Suprapubic skin (tissue), 4 donors: ENCODE data around the gene FATE1.
A peak's percentile ranks its signal among the peaks of the same experiment; 100 is the strongest.

Experiments used
- CTCF ChIP-seq, 2 donors: fragments of 200-600 bp in 1 of 2; fragments of 450-650 bp in 1 of 2; sonication (generic) in 1 of 2; IDR thresholded peaks; one replicate each; pipeline ENCODE4 v1.5.1; 2016 to 2019; ENCODE audit warnings: antibody characterized with exemption in 2 of 2, mild to moderate bottlenecking in 1 of 2, moderate library complexity in 1 of 2
- POLR2A ChIP-seq, 2 donors: fragments of 450-650 bp; IDR thresholded peaks; one replicate each; pipeline ENCODE4 v1.6.1; 2017; ENCODE audit warnings: antibody characterized with exemption in 2 of 2, mild to moderate bottlenecking in 2 of 2, moderate library complexity in 2 of 2
- POLR2AphosphoS5 ChIP-seq, 3 donors: sonication (generic); formaldehyde crosslinking; IDR thresholded peaks; one replicate each; pipeline ENCODE4 v1.6.1; 2017; ENCODE audit warnings: antibody characterized with exemption in 3 of 3

- peak in 1 of 3 donors; percentile 5 for TF ChIP-seq POLR2AphosphoS5 (IDR thresholded peaks at IDR 0.05)
- no peak for TF ChIP-seq POLR2A (IDR thresholded peaks at IDR 0.05)
- no peak for TF ChIP-seq CTCF (IDR thresholded peaks at IDR 0.05)
Observed at GRCh38 chrX:151697522-151697921, 18.3 kb upstream of the FATE1 start.
